Effector memory CD4-positive, alpha-beta T cell (primary cell): ENCODE measurements around the gene BBLN.

Experiments
- DNase-seq, 3 donors: peaks; one replicate each; pipeline ENCODE4 v3.0.0-alpha.2; 2020
- H3K27ac ChIP-seq: 2 replicates; pipeline ENCODE4 v1.7.0; 2013; ENCODE audit warnings: mild to moderate bottlenecking, low read length, moderate library complexity; ENCODE audit not compliant: insufficient read depth, poor library complexity, severe bottlenecking
- H3K27me3 ChIP-seq: replicated peaks from 2 replicates; pipeline ENCODE4 v1.7.0; 2013; ENCODE audit warnings: mild to moderate bottlenecking, low read length; ENCODE audit not compliant: insufficient read depth, control insufficient read depth, poor library complexity, severe bottlenecking
- H3K36me3 ChIP-seq: 2 replicates; pipeline ENCODE4 v1.7.0; 2013; ENCODE audit warnings: mild to moderate bottlenecking, low read length, moderate library complexity; ENCODE audit not compliant: control insufficient read depth, insufficient read depth
- H3K4me1 ChIP-seq: 2 replicates; pipeline ENCODE4 v1.7.0; 2013; ENCODE audit warnings: low read length, mild to moderate bottlenecking; ENCODE audit not compliant: control insufficient read depth, insufficient read depth, poor library complexity, severe bottlenecking
- H3K4me3 ChIP-seq: 2 replicates; pipeline ENCODE4 v1.7.0; 2013; ENCODE audit warnings: low read length, low read depth, mild to moderate bottlenecking; ENCODE audit not compliant: insufficient read depth, poor library complexity, severe bottlenecking
- H3K9me3 ChIP-seq: 2 replicates; pipeline ENCODE4 v1.7.0; 2013; ENCODE audit warnings: mild to moderate bottlenecking, low read length, moderate library complexity; ENCODE audit not compliant: control insufficient read depth

BBLN gene

GRCh38 chr9:128145951-128146351 is 14.1 kb upstream of the BBLN start:
- Histone ChIP-seq H3K36me3 (no peaks in the 10 kb centered on the region), H3K4me3 (no peak overlapping the region), H3K9me3 (no peaks in the 10 kb centered on the region), H3K27ac (no peak overlapping the region), H3K27me3 (no peaks in the 10 kb centered on the region), H3K4me1 (peaks cover 8% of the 10 kb centered on the region)
- no peak for DNase-seq

DNA sequence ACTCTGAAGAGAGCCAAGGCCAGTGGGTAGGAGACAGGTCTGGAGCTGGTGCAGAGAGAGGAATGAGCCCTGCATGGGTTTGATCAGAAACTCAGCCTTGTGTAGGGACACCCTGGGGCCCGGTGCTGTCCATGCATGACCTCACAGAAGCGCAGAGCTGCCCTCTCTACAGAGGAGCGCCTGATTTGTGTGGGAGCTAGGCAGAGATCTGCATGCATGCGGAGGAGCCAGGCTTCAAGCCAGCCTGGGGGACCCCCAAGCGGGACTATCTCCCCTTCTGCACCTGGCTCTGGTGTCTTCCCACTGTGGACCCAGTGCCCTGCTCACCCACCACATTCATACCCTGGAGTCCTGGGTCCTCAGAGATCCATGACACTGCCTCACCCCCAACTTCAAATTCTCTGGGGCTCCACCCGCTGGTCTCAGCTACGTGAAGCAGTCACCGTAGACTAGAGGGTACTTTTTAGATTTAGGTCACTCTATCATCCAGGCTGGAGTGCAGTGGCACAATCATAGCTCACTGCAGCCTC is 13.4 kb upstream of the BBLN start:
- no peak for DNase-seq
- Histone ChIP-seq H3K9me3 (no peaks in the 10 kb centered on the region), H3K4me3 (no peak overlapping the region), H3K36me3 (no peaks in the 10 kb centered on the region), H3K27ac (no peak overlapping the region), H3K27me3 (no peaks in the 10 kb centered on the region), H3K4me1 (peaks cover 7% of the 10 kb centered on the region)

DNA sequence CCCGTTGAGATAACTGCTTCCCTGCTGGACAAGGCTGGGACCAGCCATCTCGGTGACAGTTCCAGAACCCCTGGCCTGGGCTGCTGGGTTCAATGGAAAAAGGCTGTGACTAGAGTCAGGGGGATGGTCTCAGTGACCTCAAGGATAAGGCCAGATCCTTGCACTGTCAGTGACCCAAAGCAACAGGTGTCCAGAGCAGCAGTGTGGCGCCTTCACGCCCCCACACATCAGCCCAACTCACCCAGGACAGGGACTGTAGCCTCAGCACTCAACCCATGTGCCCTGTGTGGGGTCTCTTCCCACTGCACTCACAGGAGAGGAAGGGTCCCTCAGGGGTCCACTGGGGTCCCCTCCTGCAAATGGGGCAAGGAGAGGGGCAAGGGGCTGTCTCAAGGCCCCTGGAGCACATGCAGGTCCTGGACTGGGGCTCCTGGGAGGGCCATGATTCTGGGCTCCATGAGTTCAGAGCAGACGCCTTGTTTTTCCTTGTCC is 11.5 kb upstream of the BBLN start:
- H3K4me3 ChIP-seq: no peak overlapping the region
- H3K27ac ChIP-seq: no peak overlapping the region
- no peak for DNase-seq
- no peaks in the 10 kb centered on the region for H3K36me3 ChIP-seq
- no peaks in the 10 kb centered on the region for H3K9me3 ChIP-seq
- no peaks in the 10 kb centered on the region for H3K27me3 ChIP-seq
- H3K4me1 ChIP-seq: no peaks in the 10 kb centered on the region

DNA sequence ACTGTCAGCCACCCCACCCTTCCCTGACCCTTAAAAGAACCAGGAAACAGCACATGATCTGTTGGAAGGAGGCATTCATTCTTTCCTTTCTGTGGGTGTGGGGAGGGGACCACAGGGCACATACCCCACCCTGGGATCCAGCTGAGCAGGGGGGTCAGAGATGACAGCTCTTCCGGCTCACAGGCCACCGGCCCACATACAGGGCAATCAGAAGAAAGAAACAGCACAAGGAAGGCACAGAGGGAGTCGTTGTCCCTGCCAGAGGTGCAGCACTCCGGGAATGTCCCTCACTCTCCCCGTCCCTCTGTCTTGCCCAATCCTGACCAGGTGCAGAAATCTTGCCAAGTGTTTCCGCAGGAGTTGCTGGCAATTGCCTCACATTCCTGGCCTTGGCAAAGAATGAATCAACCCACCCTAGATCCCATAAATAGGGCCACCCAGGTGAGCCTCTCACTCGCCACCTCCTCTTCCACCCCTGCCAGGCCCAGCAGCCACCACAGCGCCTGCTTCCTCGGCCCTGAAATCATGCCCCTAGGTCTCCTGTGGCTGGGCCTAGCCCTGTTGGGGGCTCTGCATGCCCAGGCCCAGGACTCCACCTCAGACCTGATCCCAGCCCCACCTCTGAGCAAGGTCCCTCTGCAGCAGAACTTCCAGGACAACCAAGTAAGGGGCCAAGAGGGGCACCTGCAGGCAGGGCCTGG is 10.9 kb upstream of the BBLN start, which contains the start of gene LCN2:
Gene LCN2, plus strand, starts transcription at position 453 of the 701 bp plus-strand sequence. Its CDS starts 73 bp downstream, at position 526.
- no peak for DNase-seq
- Histone ChIP-seq H3K4me1 (no peaks in the 10 kb centered on the region), H3K27me3 (no peaks in the 10 kb centered on the region), H3K9me3 (no peaks in the 10 kb centered on the region), H3K36me3 (no peaks in the 10 kb centered on the region), H3K4me3 (no peak within 1 kb of the TSS), H3K27ac (no peak within 1 kb of the TSS)

DNA sequence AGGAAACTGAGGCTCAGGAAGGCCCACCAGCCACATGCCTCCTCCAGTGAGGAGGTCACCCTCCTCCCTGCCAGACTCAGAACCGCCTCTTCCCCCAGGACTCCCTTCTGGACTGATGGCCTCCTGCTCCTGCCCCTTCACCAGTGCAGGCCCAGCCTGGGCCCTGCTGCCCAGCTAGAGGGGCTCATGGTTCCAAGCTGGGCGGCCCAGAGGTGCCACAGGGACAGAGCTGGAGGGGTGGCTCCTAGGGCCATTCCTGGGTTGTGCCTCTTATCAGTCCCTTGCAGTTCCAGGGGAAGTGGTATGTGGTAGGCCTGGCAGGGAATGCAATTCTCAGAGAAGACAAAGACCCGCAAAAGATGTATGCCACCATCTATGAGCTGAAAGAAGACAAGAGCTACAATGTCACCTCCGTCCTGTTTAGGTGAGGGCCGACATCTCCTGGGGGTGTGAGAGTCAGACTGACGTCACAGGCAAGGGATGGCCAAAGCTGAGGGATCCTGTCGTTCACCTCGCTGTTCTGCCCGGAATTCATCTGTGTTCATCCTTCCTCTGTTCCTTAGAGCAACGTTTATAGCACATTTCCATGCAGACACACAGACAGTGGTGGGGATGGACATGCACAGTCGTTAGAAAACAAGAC is 10.0 kb upstream of the BBLN start:
- Histone ChIP-seq H3K4me3 (no peak overlapping the region), H3K27ac (no peak overlapping the region), H3K9me3 (no peaks in the 10 kb centered on the region), H3K4me1 (no peaks in the 10 kb centered on the region), H3K36me3 (no peaks in the 10 kb centered on the region), H3K27me3 (no peaks in the 10 kb centered on the region)
- DNase-seq: no peak

DNA sequence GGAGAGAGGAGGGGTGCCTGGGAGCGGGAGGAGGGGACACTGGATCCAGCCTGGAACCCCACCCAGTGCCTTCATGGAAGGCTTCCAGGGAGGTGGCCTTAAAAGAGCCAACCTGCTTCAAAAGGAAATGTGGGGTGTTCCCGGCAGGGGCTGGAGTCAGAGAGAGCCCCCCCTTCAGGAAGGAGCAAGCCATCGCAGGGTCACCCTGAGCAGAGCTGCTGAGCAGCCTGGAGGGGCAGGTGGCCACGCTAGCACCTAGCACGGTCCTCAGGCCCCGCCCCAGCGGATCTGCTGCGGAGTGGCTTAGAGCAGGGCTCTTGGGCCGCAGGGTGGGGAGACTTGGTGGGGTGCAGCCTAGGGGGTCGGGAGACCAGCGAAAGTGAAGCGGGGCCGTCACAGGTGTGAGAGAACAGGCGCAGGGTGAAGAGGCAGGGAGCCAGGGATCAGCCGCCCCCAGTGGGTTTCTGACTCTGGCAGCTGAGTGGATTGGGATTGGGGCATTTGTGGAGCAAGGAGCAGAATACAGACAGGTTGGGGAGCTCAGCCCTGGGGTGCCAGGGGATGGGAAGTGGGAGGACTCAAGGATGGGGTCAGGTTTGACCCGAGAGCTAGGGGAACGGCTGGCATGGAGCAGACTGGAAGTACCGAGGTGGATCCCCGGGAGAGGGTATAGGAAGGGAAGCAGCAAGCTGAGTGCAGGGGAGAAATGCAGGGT is 9.3 kb upstream of the BBLN start:
- Histone ChIP-seq H3K27ac (no peak overlapping the region), H3K4me1 (no peaks in the 10 kb centered on the region), H3K4me3 (no peak overlapping the region), H3K27me3 (no peaks in the 10 kb centered on the region), H3K9me3 (no peaks in the 10 kb centered on the region), H3K36me3 (no peaks in the 10 kb centered on the region)
- no peak for DNase-seq

DNA sequence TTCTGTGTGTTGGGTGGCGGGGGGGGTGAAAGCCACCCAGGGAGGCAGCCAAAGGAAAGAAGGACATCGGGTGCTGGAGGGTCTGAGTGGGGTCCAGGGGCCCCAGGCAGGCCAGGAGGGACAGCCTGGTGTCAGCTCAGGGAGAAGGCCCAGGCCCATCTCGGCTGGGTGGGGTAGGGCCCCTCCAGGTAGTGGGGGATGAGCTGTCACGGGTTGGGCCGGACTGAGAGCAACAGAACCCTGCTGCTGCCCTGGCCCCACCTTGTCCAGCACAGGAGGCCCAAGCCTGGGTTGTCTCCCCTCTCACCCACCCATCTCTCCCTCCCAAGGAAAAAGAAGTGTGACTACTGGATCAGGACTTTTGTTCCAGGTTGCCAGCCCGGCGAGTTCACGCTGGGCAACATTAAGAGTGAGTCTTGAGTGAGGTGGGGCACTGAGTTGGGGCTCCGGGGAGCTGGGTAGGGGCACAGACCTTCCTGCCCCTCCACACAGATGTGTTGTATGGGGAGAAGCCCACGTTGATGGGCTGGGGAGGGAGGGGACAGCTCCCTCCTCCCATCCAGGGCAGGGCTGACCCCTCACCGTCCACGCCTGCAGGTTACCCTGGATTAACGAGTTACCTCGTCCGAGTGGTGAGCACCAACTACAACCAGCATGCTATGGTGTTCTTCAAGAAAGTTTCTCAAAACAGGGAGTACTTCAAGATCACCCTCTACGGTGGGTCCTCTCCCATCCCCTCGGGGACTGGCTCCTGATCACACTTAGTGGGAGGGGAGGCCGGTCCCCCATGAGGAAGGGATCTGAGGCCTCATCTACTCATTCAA is 8.5 kb upstream of the BBLN start:
- no peaks in the 10 kb centered on the region for H3K27me3 ChIP-seq
- no peak for DNase-seq
- H3K4me1 ChIP-seq: no peaks in the 10 kb centered on the region
- H3K9me3 ChIP-seq: no peaks in the 10 kb centered on the region
- H3K36me3 ChIP-seq: no peaks in the 10 kb centered on the region
- H3K4me3 ChIP-seq: no peak overlapping the region
- no peak overlapping the region for H3K27ac ChIP-seq

- Histone ChIP-seq H3K9me3 (no peaks in the 10 kb centered on the region), H3K27me3 (no peaks in the 10 kb centered on the region), H3K4me1 (no peaks in the 10 kb centered on the region), H3K36me3 (no peaks in the 10 kb centered on the region), H3K27ac (no peak overlapping the region), H3K4me3 (no peak overlapping the region)
- DNase-seq: no peak
Observed at GRCh38 chr9:128152133-128153059, 7.7 kb upstream of the BBLN start.
